OCI-LY7 (cell line): ENCODE results near the gene DPYSL5.

Experiments
- CTCF ChIP-seq: fragments of 200-600 bp; sonication (generic); conservative IDR thresholded peaks from 2 replicates; pipeline ENCODE4 v1.5.1; 2014; ENCODE audit warnings: mild to moderate bottlenecking, antibody characterized with exemption, low read length, moderate library complexity, mixed read lengths
- EZH2phosphoT487 ChIP-seq: fragments of 200-600 bp; sonication (generic); IDR thresholded peaks from 2 replicates; pipeline ENCODE4 v1.6.1; 2018; ENCODE audit warnings: low read depth, borderline replicate concordance, mild to moderate bottlenecking, mixed run types, antibody characterized with exemption, low read length, moderate library complexity, mixed read lengths

- no peak for TF ChIP-seq CTCF
- no peak for TF ChIP-seq EZH2phosphoT487
Measured at GRCh38 chr2:26968001-26968400, 120.1 kb downstream of the DPYSL5 start.
